Caco-2 (cell line): Measurements from ENCODE around the gene SLTM. TPM values are rescaled to one million over a fixed set of nuclear protein-coding genes. Genes with fewer than 3 reads are reported as not detected.
A peak's percentile ranks its signal among the peaks of the same experiment; 100 is the strongest.

Experiments used
- BruUV-seq: library from RNA; stranded (reverse); fragments of 400-500 nt; replicated peaks from 2 replicates; lab custom pipeline; 2021; lab: Mats Ljungman, UMichigan
- CTCF ChIA-PET: fragments of 300-600 bp; sonication (Branson Sonifier 250); formaldehyde crosslinking; loops from one replicate; lab custom pipeline; 2022; ENCODE audit warnings: antibody characterized with exemption; lab: Charles Lee
- POLR2A ChIA-PET: fragments of 300-600 bp; sonication (Branson Sonifier 250); formaldehyde crosslinking; loops from one replicate; lab custom pipeline; 2022; ENCODE audit warnings: antibody characterized with exemption; lab: Charles Lee
- DNase-seq, 2 experiments: peaks; one replicate each; pipeline versions ENCODE4 v3.0.0 to v3.0.0-alpha.2; 2020 to 2022
- H3K27me3 ChIP-seq: replicated peaks from 2 replicates; pipeline ENCODE4 v1.6.0; 2011; ENCODE audit warnings: low read length; ENCODE audit not compliant: control insufficient read depth, insufficient read depth
- H3K36me3 ChIP-seq: 2 replicates; pipeline ENCODE4 v1.5.1; 2011; ENCODE audit warnings: low read length; ENCODE audit not compliant: control insufficient read depth, insufficient read depth
- H3K4me1 ChIP-seq: fragments of 250-450 bp; sonication (Bioruptor Pico); 2 replicates; pipeline ENCODE4 v1.5.1; 2020; ENCODE audit warnings: mild to moderate bottlenecking
- H3K4me3 ChIP-seq: 2 replicates; pipeline ENCODE4 v1.5.1; 2011; ENCODE audit warnings: low read depth, mild to moderate bottlenecking, control low read depth, low read length
- H3K9me3 ChIP-seq: fragments of 250-450 bp; sonication (Bioruptor Pico); 2 replicates; pipeline ENCODE4 v1.5.1; 2020; ENCODE audit warnings: mild to moderate bottlenecking, moderate library complexity
- H3K27ac Mint-ChIP-seq: one replicate; pipeline ENCODE4 v1.8.0; 2022; ENCODE audit warnings: mixed read lengths; ENCODE audit not compliant: unreplicated experiment
- H3K27me3 Mint-ChIP-seq: one replicate; pipeline ENCODE4 v1.8.0; 2022; ENCODE audit warnings: mixed read lengths; ENCODE audit not compliant: insufficient read depth, unreplicated experiment
- H3K36me3 Mint-ChIP-seq: one replicate; pipeline ENCODE4 v1.8.0; 2022; ENCODE audit warnings: mild to moderate bottlenecking, mixed read lengths; ENCODE audit not compliant: insufficient read depth, unreplicated experiment
- H3K4me1 Mint-ChIP-seq: one replicate; pipeline ENCODE4 v1.8.0; 2022; ENCODE audit warnings: low read depth, mixed read lengths; ENCODE audit not compliant: unreplicated experiment
- H3K4me3 Mint-ChIP-seq: one replicate; pipeline ENCODE4 v1.8.0; 2022; ENCODE audit warnings: mild to moderate bottlenecking, moderate library complexity, mixed read lengths; ENCODE audit not compliant: unreplicated experiment
- H3K9me3 Mint-ChIP-seq: one replicate; pipeline ENCODE4 v1.8.0; 2022; ENCODE audit warnings: mixed read lengths; ENCODE audit not compliant: unreplicated experiment
- CTCF ChIP-seq, 2 experiments: fragments of 200-600 bp in 1 of 2; IDR thresholded peaks; 1 replicate in 1 of 2; 2 replicates in 1 of 2; pipeline versions ENCODE4 v1.5.1 to v1.8.0; 2011 to 2022; ENCODE audit warnings: antibody characterized with exemption in 1 of 2, control low read depth in 1 of 2, inconsistent platforms in 1 of 2, low read depth in 1 of 2, low read length in 1 of 2, mild to moderate bottlenecking in 1 of 2, moderate library complexity in 1 of 2; ENCODE audit not compliant: insufficient read depth in 1 of 2, severe bottlenecking in 1 of 2, unreplicated experiment in 1 of 2
- intact Hi-C: fragments of 100-400 bp; cut with micrococcal nuclease; formaldehyde crosslinking; loops from one replicate; pipeline ENCODE4 v1.10.0; 2022; ENCODE audit not compliant: unreplicated experiment
- total RNA-seq: library from RNA; stranded (reverse); gene quantifications from 2 replicates; pipeline ENCODE4 v1.2.3, GENCODE V29; 2022

SLTM gene
- total RNA-seq, 1 experiment from 2014 or later, result 79.5 TPM

- no peaks in the 10 kb centered on the region for H3K27me3 Mint-ChIP-seq
- H3K9me3 Mint-ChIP-seq, result no peaks in the 10 kb centered on the region
- peak overlapping the region; percentile 98 for H3K27ac Mint-ChIP-seq
- H3K27me3 ChIP-seq, result no peaks in the 10 kb centered on the region
- POLR2A ChIA-PET, result interaction anchor here (0.5 kb wide), 1 partner anchor 10 kb away, joined by 4 read pairs; no protein-coding TSS in a partner anchor
- H3K9me3 ChIP-seq, result no peaks in the 10 kb centered on the region
- H3K4me1 Mint-ChIP-seq, result no peaks in the 10 kb centered on the region
- intact Hi-C loops, result loop anchor here (5.0 kb wide), 1 partner anchor 160 kb away; the partner anchor contains the start of gene MINDY2
- CTCF ChIA-PET, result no interaction called here
- H3K36me3 Mint-ChIP-seq, result peaks cover 23% of the 10 kb centered on the region
- TF ChIP-seq CTCF (IDR thresholded peaks at IDR 0.05; ENCODE audit: insufficient read depth in 1 of 2, low read depth in 1 of 2, low read length in 1 of 2, severe bottlenecking in 1 of 2, unreplicated experiment in 1 of 2), result no peak
- peaks cover 12% of the 10 kb centered on the region for H3K4me1 ChIP-seq
- no peak for DNase-seq
- no peaks in the 10 kb centered on the region for H3K36me3 ChIP-seq
- TSS peak; percentile 49 for BruUV-seq
- H3K4me3 ChIP-seq, result peak overlapping the region; percentile 77
- H3K4me3 Mint-ChIP-seq, result peak overlapping the region; percentile 91
Observed at GRCh38 chr15:58931987-58932588, 1.4 kb downstream of the SLTM start.

GRCh38 chr15:58929891-58930416, 3.5 kb downstream of the SLTM start:
- intact Hi-C loops, result loop anchor here (5.0 kb wide), 1 partner anchor 158 kb away; the partner anchor contains the start of gene MINDY2
- Histone ChIP-seq H3K4me3 (no peak overlapping the region), H3K4me1 (peaks cover 12% of the 10 kb centered on the region), H3K36me3 (no peaks in the 10 kb centered on the region), H3K9me3 (no peaks in the 10 kb centered on the region), H3K27me3 (no peaks in the 10 kb centered on the region)
- Mint-ChIP-seq H3K9me3 (no peaks in the 10 kb centered on the region), H3K36me3 (peaks cover 37% of the 10 kb centered on the region), H3K27me3 (no peaks in the 10 kb centered on the region), H3K27ac (no peak overlapping the region), H3K4me1 (no peaks in the 10 kb centered on the region), H3K4me3 (no peak overlapping the region)
- POLR2A ChIA-PET, result no interaction called here
- CTCF ChIA-PET, result interaction anchor here (0.6 kb wide), 1 partner anchor 35 kb away, joined by 4 read pairs; no protein-coding TSS in a partner anchor
- no peak for TF ChIP-seq CTCF (IDR thresholded peaks at IDR 0.05; ENCODE audit: insufficient read depth in 1 of 2, low read depth in 1 of 2, low read length in 1 of 2, severe bottlenecking in 1 of 2, unreplicated experiment in 1 of 2)
- no TSS peak for BruUV-seq
- no peak for DNase-seq

GRCh38 chr15:58926823-58927222, 6.7 kb downstream of the SLTM start:
- BruUV-seq, result no TSS peak
- ChIA-PET POLR2A (no interaction called here), CTCF (no interaction called here)
- Mint-ChIP-seq H3K4me3 (no peak overlapping the region), H3K9me3 (no peaks in the 10 kb centered on the region), H3K27ac (no peak overlapping the region), H3K36me3 (peaks cover 44% of the 10 kb centered on the region), H3K4me1 (no peaks in the 10 kb centered on the region), H3K27me3 (no peaks in the 10 kb centered on the region)
- no peak for TF ChIP-seq CTCF (IDR thresholded peaks at IDR 0.05; ENCODE audit: insufficient read depth in 1 of 2, low read depth in 1 of 2, low read length in 1 of 2, severe bottlenecking in 1 of 2, unreplicated experiment in 1 of 2)
- Histone ChIP-seq H3K4me1 (peaks cover 9% of the 10 kb centered on the region), H3K4me3 (no peak overlapping the region), H3K9me3 (no peaks in the 10 kb centered on the region), H3K36me3 (no peaks in the 10 kb centered on the region), H3K27me3 (no peaks in the 10 kb centered on the region)
- intact Hi-C loops, result no loop called here
- no peak for DNase-seq
